ENCODE measurements around the gene UBR2.
"Not testable (repeated sequence)": the region's sequence is repeated elsewhere in the genome, so short reads cannot be mapped to it uniquely, and the experiment has no call there.

UBR2 gene

DNA sequence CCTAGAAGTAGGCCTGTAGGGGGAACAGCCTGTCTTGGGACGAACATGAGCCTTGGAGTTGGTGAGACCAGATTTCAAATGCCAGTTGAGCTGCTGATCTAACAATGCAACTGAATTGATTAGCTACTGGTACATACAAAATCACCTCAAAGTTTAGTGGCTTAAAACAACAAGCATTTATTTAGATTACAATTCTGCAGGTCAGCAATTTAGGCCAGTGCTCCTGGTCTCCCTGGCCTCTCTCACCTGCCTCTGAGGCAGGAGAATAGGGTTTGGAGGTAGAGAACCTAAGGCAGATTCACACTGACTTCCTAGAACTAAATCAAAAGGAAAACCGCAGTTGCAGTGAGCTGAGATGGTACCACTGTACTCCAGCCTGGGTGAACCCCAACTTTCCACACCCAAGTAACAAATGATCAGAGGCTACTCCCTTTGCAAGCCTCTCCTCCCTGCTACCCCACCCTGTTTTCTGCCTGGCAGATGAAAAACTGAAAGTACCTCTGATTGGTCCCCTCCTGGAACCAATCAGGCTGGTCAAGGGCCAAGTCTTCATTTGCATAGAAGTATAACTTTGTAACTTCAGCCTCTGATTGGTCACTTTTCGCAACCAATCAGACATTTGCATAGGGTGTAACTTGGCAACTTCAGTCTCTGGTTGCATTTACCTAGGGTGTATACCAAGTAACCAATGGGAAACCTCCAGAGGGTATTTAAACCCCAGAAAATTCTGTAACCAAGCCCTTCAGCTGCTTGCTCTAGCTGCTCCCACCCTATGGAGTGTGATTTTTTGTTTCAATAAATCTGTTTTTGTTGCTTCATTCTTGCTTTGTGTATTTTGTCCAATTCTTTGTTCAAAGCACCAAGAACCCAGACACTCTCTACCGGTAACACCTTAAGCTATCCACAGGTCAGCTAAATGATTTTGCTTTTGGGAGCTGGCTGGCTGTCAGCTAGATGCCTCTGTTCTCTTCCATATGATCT lies 8.1 kb upstream of the UBR2 start:
- DNase-seq (ENCODE audit: low read depth in 2 of 2), result no peak

DNA sequence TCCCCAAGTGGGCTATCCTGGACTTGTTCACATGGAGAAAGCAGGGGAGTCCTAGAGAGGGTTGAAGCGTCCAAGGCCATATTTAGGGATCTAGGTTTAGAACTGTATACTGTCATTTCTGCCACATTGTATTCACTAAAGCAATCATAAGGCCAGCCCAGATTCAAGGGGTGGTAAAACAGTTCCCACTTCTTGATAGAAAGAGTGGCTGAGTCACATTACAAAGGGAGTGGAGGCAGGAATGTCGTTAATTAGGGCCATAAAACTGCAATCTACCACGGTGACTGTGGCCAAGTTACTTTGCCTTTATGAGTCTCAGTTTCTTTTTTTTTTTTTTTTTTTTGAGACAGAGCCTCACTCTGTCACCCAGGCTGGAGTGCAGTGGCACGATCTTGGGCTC lies 7.4 kb upstream of the UBR2 start:
- DNase-seq (ENCODE audit: low read depth in 2 of 2), result no peak

DNA sequence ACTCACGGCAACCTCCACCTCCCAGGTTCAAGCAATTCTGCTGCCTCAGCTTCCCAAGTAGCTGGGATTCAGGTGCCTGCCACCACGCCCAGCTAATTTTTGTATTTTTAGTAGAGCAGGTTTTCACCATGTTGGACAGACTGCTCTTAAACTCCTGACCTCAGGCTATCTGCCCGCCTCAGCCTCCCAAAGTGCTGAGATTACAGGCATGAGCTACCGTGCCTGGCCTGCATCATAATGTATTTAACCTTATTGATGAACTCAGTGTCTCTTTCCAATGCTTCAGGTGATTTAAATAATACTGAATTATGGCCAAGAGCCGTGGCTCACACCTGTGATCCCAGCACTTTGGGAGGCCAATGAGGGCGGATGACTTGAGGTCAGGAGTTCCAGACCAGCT lies 4.6 kb upstream of the UBR2 start:
- DNase-seq (ENCODE audit: low read depth in 2 of 2), result not testable (repeated sequence)

DNA sequence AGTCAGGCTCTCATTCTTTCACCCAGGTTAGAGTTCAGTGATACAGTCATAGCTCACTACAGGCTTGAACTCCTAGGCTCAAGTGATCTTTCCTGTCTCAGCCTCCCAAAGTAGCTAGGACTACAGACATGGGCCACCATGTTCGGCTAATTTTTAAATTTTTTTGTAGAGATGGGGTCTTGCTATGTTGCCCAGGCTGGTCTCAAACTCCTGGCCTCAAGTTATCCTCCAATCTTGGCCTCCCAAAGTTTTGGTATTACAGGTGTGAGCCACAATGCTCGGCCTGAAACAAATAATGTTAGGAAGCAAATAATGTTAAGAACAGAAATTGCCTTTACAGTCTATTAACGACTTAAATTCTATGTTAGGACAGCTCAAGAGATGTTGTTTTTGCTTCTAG lies 1.8 kb upstream of the UBR2 start:
- DNase-seq (ENCODE audit: low read depth in 2 of 2), result no peak

DNA sequence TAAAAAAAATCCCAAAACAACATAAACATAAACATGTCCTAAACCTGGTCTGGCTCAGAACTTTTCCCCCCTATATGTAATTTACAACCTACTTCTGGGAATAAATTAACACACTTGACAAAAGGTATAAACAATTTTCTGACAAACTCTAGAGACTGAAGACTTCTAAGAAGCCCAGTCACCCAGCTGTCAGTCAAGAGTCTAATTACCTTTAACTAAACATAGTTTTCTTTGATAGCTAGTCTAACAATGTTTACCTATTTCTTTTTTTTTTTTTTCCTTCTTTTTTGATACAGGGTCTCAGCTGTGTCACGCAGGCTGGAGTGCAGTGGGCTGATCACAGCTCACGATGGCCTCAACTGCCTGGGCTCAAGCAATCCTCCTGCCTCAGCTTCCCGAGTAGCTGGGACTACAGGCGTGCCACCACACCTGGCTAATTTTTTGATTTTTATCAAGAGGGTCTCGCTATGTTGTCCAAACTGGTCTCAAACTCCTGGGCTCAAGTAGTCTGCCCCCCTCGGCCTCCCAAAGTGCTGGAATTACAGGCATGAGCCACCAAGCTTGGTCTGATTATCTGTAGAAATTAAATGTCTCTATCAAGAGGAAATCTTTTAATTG lies 932 bp upstream of the UBR2 start:
- no peak for DNase-seq (ENCODE audit: low read depth in 2 of 2)

DNA sequence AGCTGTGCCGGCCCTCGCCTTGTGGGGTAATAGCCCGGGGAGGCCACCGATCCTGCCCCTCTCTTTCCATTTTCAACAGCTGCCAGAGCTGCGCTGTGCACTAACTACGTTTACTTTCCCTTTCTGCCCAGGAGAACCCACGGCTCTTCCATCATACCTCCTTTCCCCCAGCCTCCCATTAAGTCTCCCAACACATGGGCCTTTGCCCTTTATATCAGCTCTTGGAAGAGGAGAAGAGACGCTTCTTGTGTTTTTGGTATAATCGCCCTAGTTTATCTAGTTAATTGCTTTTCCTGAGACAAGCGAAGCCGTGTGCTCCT lies 637 bp downstream of the UBR2 start:
- DNase-seq (ENCODE audit: low read depth in 2 of 2), result no peak

DNA sequence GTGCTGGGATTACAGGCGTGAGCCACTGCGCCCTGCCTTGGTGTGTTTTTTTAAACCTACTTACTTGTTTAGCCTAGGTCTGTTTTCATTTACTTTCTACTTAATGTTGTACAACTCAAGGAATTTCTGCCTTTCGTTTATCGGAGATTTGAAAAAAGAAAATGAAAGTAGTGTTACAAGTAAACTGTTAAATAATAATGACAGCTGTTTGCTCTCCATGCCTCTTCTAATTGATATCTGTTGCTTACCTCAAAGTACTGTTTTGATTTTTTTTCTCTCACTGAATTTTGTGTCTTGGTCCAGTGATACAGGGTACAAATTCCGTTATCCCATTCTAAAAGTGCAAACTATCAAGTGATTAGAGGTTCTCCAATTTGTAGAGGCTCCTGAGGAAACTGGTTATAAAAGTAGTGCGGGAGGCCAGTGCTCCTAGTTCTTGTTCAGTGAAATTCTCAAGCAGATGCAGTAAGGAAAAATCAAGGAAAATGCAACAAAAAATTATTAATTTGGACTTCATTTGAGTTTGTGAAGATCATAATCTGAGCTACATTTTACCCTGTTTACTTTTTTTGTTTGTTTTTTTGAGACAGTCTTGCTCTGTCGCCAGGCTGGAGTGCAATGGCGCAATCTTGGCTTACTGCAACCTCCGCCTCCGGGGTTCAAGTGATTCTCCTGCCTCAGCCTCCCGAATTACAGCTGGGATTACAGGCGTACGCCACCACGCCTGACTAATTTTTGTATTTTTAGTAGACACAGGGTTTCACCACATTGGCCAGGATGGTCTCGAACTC lies 2.2 kb downstream of the UBR2 start:
- DNase-seq (ENCODE audit: low read depth in 2 of 2), result no peak

DNA sequence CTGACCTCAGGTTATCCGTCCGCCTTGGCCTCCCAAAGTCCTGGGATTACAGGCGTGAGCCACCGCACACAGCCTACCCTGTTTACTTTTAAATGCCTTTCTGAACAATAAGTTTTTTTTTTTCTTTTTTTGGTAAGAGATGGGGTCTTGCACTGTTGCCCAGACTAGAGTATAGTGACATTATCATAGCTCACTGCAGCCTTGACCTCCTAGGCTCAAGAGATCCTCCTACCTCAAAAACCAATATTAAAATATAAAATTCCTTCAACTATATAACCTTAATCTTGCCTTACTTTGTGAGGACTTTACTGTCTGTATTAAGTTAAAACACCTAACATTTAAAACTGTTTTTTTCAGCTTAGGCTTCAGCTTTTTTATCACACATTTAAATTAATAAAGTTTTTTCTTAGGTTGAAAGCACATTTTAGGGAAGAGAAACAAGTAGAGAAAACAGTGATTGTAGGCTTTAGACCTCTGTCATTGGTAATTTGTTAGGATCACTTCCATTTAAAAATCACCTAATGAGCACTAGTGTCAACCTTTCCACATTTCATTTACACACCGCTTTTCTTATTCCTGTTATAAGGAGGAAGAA lies 2.9 kb downstream of the UBR2 start:
- DNase-seq (ENCODE audit: low read depth in 2 of 2), result no peak

DNA sequence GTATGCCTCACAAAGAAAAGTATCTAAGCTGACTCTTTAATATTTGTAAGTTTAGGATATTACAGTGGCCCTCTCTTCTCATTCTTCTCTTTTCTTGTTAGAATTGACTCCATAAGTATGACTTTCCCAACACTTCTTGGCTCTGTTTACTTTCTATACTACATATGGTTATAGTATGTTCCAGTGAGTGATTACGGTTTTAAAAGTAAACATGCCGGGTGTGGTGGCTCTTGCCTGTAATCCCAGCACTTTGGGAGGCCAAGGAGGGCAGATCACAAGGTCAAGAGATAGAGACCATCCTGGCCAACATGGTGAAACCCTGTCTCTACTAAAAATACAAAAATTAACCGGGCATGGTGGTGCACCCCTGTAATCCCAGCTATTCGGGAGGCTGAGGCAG lies 3.4 kb downstream of the UBR2 start:
- not testable (repeated sequence) for DNase-seq (ENCODE audit: low read depth in 2 of 2)

DNA sequence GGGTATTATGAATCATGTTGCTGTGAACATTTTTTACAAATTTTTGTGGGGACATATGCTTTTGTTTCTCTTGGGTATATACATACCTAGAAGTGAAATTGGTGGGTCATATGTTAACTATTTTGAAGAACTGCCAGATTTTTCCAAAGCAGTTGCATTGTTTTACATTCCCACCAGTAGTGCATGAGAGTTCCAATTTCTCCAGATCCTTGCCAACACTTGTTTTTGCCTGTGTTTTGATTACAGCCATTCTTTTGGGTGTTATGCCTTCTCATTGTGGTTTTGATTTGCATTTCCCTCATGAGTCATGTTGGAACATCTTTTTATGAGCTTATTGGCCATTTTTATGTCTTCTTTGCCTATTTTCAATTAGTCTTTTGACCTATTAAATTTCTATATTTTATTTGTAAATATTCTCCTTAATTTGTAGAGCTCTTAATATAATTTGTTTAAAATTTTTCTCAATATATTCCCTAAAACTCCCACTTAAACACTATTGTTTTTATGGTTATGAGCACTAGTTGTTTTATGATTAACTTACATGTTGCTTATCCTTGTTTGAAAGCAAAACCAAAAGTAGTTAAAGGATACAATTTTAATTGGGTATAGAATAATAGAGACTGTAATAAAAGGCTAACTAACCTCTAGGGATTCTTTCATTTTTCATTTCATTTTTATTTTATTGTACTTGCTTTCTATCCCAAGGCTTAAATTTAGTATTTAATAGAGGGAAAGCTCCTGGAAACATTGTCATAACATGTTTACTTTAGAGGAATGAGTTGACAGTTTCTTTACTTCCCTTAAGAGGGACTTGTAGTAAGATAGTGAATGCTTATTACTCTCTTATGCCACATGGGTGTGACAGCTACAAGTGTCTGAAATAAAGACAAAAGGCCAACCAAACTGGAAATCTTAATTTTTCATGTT lies 5.5 kb downstream of the UBR2 start:
- DNase-seq (ENCODE audit: low read depth in 2 of 2), result no peak

DNA sequence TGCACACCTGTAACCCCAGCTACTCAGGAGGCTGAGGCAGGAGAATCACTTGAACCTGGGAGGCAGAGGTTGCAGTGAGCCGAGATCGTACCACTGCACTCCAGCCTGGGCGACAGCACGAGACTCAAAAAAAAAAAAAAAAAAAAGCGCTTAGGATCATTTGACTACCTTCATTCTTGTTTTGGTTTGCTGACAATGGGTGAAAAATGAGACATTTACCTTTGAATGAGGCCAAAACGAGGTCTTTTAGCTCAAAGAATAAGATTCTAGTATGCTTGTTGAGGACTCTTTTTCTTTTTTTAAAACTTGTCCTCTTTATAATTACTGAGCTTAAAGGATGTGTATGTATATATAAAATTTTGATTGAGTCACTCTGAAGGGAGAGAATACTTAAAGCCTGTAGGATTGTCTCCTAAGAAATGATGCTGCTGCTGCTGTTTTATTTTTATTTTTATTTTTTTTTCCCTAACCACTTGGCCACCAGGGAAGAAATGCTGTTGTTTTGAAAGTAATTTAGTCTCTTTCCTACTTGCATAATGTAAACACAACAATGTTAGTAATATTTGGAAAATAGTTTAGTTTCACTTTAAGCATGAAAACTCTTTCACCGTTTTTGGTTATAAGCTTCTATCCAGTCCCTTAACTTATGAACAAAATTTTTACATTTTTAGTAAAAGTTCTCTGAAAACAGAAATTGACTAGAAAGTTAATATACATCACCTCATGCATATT lies 7.9 kb downstream of the UBR2 start:
- DNase-seq (ENCODE audit: low read depth in 2 of 2), result no peak

DNA sequence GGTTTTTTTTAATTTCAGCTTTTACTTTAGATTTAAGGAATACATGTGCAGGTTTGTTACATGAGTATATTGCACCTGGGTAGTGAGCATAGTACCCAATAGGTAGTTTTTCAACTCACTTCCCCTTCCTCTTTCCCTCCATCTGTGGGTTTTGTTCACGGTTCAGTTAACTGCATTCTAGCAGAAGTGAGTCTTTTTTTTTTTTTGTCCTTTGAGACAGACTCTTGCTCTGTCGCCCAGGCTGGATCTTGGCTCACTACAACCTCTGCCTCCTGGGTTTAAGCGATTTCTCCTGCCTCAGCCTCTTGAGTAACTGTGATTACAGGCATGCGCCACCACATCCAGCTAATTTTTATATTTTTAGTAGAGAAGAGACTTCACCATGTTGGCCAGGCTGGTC lies 8.7 kb downstream of the UBR2 start:
- no peak for DNase-seq (ENCODE audit: low read depth in 2 of 2)

DNA sequence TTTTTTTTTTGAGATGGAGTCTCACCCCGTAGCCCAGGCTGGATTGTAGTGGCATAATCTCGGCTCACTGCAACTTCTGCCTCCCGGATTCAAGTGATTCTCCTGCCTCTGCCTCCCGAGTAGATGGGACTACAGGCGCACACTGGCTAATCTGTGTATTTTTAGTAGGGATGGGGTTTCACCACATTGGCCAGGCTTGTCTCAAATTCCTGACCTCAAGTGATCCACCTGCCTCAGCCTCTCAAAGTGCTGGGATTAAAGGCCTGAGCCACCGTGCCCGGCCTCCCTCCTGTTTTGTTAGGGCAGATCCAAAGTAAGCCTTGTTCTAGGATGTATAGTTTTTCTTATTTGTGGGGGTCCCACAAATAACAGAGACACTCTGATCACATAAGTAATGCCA lies 12.7 kb downstream of the UBR2 start:
- not testable (repeated sequence) for DNase-seq (ENCODE audit: low read depth in 2 of 2)

DNA sequence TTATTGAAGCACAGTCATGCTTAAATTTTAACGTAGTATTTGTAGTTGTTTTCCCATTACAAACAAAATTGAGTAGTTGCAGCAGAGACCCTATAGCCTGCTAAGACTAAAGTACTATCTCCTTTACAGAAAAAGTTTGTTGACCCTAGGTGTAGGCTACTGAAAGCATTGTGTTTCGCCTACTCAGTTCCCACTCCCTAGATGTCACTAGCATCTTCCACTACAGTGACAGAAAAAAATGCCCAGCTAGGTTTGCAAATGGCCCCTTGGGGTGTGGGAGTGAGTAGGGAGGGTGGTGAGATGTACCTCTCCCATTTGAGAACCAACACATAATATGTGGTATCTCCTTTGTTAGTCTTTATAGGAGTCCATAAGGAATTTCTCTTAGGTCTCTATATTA lies 34.5 kb downstream of the UBR2 start:
- DNase-seq (ENCODE audit: low read depth in 2 of 2), result no peak

DNA sequence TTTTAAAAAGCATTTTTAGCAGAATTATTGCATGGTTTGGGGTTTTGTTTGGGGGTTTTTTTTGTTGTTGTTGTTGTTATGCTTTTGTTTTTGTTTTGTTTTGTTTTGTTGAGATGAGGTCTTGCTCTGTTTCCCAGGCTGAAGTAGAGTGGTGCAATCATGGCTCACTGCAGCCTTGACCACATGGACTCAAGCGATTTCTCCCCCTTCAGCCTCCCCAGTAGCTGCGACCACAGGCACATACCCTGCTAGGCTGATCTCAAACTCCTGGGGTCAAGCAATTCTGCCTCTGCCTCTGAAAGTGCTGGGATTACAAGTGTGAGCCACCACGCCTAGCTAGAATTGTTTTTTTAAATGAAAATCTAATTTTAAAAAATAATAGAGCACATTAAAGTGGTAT lies 35.7 kb downstream of the UBR2 start:
- DNase-seq (ENCODE audit: low read depth in 2 of 2), result no peak

DNA sequence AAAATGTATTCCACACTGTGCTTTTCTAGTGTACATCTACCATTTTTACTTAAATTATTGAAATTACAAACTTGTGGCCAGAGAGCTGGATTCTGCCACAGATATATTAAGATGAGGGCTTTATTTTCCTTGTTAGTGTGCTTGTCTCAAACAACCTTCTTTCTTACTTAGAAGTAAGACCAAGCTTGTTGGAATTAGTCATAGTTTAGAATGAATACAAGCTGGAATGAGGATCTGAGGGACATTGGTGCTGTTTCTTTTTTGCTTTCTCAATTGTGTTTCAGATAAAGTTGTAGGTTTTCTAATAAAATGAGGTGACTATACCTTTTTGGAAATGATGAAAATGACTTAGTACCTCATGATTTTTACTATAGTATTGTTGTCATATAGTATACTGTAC lies 40.3 kb downstream of the UBR2 start:
- DNase-seq (ENCODE audit: low read depth in 2 of 2), result no peak

DNA sequence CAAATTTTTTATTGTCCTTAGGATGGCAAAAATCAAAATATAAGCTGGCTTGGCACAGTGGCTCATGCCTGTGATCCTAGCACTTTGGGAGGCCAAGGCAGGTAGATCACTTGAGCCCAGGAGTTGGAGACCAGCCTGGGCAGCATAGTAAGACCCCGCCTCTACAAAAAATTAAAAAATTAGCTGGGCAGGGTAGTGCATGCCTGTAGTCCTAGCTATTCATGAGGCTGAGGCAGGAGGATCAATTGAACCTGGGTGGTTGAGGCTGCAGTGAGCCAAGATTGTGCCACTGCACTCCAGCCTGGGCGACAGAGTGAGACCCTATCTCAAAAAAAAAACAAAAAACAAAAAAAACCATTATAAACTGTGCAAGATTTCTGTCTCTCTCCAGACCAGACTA lies 40.9 kb downstream of the UBR2 start:
- not testable (repeated sequence) for DNase-seq (ENCODE audit: low read depth in 2 of 2)

DNA sequence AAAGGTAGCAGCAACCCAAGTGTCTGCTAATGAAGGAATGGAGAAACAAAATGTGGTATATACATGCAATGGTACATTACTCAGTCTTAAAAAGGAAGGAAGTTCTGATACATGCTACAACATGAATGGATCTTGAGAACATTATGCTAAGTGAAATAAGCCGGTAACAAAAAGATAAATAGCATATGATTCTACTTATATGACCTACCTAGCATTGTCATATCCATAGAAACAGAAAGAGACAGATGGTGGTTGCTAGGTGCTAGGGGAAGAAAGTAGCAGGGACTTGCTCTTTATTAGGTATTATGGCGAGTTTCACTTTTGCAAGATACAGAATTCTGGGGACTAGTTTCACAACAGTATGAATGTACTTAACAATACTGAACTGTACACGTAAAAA lies 46.6 kb downstream of the UBR2 start:
- no peak for DNase-seq (ENCODE audit: low read depth in 2 of 2)

DNA sequence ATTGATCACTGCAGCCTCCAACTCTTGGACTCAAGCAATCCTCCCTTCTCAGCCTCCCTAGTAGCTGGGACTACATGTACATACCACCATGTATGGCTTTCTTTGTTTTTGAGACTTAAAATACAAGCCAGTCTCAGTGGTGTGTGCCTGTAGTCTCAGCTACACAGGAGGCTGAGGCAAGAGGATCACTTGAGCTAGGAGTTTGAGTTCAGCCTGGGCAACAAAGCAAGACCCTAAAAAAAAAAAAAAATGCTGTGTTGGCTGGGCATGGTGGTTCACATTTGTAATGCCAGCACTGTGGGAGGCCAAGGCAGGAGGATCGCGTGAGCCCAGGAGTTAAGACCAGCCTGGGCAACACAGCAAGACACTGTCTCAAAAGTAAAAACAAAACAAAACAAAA lies 51.7 kb downstream of the UBR2 start:
- DNase-seq (ENCODE audit: low read depth in 2 of 2), result no peak

DNA sequence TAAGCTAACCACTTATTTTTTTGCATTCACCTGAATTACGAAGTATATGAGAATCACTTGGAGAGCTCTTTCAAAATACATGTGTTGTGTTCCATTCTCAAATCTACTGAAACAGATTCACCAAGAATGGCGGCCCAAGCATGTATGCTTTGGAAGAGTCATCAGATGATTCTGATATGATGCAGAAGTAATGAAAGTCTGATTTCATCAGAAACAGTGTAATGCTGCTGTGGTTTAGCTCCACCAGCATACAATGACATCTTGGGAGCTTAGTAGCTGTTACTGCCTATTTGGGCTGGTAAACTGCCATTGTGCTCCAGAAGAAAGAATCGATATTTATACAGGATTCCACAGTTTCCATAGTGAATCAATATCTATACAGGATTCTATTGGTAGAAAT lies 52.9 kb downstream of the UBR2 start:
- DNase-seq (ENCODE audit: low read depth in 2 of 2), result no peak

DNA sequence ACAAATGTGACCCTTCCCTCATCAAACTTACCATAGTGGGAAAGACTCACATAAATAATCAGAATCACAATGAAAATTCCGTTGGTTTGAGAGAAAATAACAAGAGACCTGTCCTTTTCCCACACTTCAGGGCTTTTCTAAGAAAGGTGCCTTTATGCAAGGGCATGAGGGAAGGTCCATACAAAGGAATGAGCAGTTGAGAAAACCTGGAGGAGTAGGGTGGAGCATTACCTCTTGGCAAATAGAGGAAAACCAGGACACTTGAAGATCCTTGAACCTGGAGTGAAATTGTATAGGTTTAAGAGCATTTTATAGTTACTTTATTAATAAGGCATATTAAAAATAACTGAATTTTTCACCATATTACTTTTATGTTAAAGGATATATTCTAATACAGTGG lies 54.3 kb downstream of the UBR2 start:
- no peak for DNase-seq (ENCODE audit: low read depth in 2 of 2)
